Neutrophil (primary cell): ENCODE results near the gene TMC3.
A peak's percentile ranks its signal among the peaks of the same experiment; 100 is the strongest.

Experiments used
- H3K27ac ChIP-seq: fragments of 200-600 bp; sonication (generic); 2 replicates; pipeline ENCODE4 v1.5.1; 2016; ENCODE audit warnings: mild to moderate bottlenecking, moderate library complexity
- H3K27me3 ChIP-seq: fragments of 200-600 bp; sonication (generic); 2 replicates; pipeline ENCODE4 v1.6.0; 2016; ENCODE audit warnings: mild to moderate bottlenecking
- H3K36me3 ChIP-seq: fragments of 200-600 bp; sonication (generic); 2 replicates; pipeline ENCODE4 v1.5.1; 2017
- H3K4me1 ChIP-seq, 2 experiments: fragments of 200-600 bp in 1 of 2; sonication (generic) in 1 of 2; 1 replicate in 1 of 2; 2 replicates in 1 of 2; pipeline versions ENCODE4 v1.5.1 to v1.6.1; 2013 to 2016; ENCODE audit warnings: low read depth in 1 of 2, low read length in 1 of 2, mild to moderate bottlenecking in 1 of 2, moderate library complexity in 1 of 2; ENCODE audit not compliant: control insufficient read depth in 1 of 2, insufficient read depth in 1 of 2
- H3K4me3 ChIP-seq, 2 experiments: fragments of 200-600 bp in 1 of 2; sonication (generic) in 1 of 2; 1 replicate in 1 of 2; 2 replicates in 1 of 2; pipeline ENCODE4 v1.5.1; 2013 to 2016; ENCODE audit warnings: low read depth in 1 of 2, low read length in 1 of 2, mild to moderate bottlenecking in 1 of 2, moderate library complexity in 1 of 2
- H3K9me3 ChIP-seq: fragments of 200-600 bp; sonication (generic); 2 replicates; pipeline ENCODE4 v1.5.1; 2016
- TF ChIP-seq, protein P1 (sequence below): fragments of 200-600 bp; sonication (generic); IDR thresholded peaks from 2 replicates; pipeline ENCODE4 v1.5.1; 2016; ENCODE audit warnings: antibody characterized with exemption

Gene TMC3

DNA sequence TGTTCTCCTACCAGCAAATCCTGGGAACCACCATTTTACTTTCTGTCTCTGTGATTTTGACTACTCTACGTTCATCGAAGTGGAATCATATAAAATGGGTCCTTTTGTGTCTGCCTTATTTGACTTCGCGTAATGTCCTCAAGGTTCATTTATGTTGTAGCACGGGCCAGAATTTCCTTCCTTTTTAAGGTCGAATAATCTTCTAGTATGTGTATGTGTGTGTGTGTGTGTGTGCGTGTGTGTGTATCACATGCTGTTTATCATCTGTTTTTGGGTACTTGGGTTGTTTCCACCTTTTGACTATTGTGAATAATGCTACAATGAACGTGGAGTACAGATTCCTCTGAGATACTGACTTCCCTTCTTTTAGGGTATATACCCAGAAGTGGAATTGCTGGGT lies 85.4 kb downstream of the TMC3 start:
- no peak overlapping the region for H3K27ac ChIP-seq
- no peak overlapping the region for H3K4me3 ChIP-seq
- no peaks in the 10 kb centered on the region for H3K36me3 ChIP-seq
- TF ChIP-seq, protein P1, sequence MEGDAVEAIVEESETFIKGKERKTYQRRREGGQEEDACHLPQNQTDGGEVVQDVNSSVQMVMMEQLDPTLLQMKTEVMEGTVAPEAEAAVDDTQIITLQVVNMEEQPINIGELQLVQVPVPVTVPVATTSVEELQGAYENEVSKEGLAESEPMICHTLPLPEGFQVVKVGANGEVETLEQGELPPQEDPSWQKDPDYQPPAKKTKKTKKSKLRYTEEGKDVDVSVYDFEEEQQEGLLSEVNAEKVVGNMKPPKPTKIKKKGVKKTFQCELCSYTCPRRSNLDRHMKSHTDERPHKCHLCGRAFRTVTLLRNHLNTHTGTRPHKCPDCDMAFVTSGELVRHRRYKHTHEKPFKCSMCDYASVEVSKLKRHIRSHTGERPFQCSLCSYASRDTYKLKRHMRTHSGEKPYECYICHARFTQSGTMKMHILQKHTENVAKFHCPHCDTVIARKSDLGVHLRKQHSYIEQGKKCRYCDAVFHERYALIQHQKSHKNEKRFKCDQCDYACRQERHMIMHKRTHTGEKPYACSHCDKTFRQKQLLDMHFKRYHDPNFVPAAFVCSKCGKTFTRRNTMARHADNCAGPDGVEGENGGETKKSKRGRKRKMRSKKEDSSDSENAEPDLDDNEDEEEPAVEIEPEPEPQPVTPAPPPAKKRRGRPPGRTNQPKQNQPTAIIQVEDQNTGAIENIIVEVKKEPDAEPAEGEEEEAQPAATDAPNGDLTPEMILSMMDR, result no peak
- H3K27me3 ChIP-seq, result no peaks in the 10 kb centered on the region
- H3K4me1 ChIP-seq, result peaks cover 59 to 70% of the 10 kb centered on the region in 2 experiments
- no peaks in the 10 kb centered on the region for H3K9me3 ChIP-seq

DNA sequence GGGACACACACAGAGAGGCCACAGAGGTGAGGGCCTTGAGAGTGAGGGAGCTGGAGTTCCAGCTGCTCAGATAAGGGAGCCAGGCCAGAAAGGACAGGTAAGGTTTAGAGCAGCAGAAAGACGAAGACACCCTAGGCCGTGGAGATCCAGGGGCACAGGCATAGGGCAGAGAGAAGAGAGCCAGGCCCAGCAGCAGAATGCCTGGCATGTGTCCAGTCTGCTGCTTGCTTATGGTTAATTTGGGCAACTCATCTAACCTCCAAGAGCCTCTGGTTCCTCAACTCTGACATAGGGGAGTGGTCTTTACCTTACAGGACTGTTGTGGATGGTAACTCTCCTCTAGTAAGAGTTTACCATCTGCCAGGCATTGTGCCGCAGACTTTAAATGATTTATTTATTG lies 86.0 kb downstream of the TMC3 start:
- Histone ChIP-seq H3K27ac (no peak overlapping the region), H3K4me1 (peaks cover 53 to 64% of the 10 kb centered on the region in 2 experiments), H3K27me3 (no peaks in the 10 kb centered on the region), H3K4me3 (no peak overlapping the region), H3K36me3 (no peaks in the 10 kb centered on the region), H3K9me3 (no peaks in the 10 kb centered on the region)
- TF ChIP-seq, protein P1, result no peak

DNA sequence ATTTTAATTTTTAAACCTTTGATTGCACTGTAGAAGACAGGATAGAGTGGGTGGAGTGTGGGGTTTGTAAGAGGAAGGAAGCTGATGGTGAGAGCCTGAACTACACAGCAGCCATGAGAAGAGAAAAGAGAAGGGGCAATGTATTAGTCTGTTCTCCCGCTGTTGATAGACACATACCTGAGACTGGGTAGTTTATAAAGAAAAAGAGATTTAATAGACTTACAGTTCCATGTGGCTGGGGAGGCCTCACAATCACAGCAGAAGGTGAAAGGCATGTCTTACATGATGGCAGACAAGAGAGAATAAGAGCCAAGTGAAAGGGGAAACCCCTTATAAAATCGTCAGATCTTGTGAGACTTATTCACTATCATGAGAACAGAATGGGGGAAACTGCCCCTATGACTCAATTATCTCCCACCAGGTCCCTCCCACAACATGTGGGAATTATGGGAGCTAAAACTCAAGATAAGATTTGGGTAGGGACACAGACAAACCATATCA lies 87.3 kb downstream of the TMC3 start:
- Histone ChIP-seq H3K4me1 (peaks cover 39 to 50% of the 10 kb centered on the region in 2 experiments), H3K27ac (peak overlapping the region; percentile 72)
- TF ChIP-seq, protein P1, result no peak

DNA sequence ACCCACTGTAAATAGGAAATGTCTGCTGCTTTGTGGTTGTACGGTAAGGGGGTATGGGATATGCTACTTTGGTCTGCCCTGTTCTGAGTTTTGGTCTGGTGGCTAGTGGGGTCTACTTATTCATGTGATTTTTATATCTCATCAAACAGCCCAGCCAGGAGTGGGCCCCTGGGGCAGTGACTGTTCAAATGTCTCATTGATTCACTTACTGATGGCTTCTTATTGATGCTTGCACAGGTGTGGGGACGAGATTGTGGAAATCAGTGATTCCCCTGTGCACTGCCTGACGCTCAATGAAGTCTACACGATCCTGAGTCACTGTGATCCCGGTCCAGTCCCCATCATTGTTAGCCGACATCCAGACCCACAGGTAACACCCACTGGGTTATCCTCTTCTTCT lies 88.6 kb downstream of the TMC3 start:
- H3K9me3 ChIP-seq, result no peaks in the 10 kb centered on the region
- H3K4me1 ChIP-seq, result peaks cover 34 to 47% of the 10 kb centered on the region in 2 experiments
- H3K27me3 ChIP-seq, result no peaks in the 10 kb centered on the region
- H3K36me3 ChIP-seq, result no peaks in the 10 kb centered on the region
- TF ChIP-seq, protein P1, result no peak
- H3K4me3 ChIP-seq, result no peak overlapping the region
- H3K27ac ChIP-seq, result peak overlapping the region; percentile 72

More for the DNA sequence above, 87.3 kb downstream of the TMC3 start:
- no peaks in the 10 kb centered on the region for H3K36me3 ChIP-seq
- no peak overlapping the region for H3K4me3 ChIP-seq
- no peaks in the 10 kb centered on the region for H3K27me3 ChIP-seq
- H3K9me3 ChIP-seq, result no peaks in the 10 kb centered on the region

DNA sequence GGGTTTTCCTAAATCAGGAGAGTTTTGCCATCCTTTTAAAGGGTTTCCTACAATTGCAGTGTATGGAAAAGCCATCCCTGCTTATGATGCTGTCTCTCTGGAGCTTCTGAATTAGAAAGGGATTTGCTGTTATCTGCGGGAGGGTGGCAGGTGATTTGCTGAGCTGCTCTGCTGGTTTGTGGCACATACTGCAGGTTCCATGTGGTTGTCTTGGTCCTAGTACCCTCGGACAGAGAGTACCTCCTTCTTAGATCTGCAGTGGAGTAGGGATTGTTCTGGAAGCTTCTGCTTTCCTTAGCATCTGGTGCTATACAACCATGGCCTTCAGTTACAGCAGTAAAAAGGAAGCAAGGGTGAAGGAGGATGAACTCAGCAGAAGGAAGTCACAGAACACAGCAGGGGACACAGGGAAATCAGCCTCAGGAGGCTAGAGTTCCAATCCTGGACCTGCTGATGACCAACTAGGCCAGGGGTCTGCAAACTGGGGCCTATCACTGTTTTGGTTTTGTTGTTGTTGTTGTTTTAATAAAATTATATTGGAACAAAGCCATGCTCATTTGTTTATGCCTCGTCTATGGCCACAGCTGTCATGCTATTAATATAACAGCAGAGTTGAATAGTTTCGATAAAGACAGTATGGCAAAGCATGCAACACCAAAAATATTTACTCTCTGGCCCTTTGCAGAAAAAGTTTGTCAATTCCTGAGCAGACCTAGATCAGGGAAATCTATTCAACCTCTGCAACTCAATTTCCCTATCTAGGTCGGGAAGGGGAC lies 89.6 kb downstream of the TMC3 start:
- Histone ChIP-seq H3K36me3 (no peaks in the 10 kb centered on the region), H3K27ac (peak overlapping the region; percentile 72), H3K4me1 (peaks cover 34 to 47% of the 10 kb centered on the region in 2 experiments), H3K4me3 (no peak overlapping the region), H3K27me3 (no peaks in the 10 kb centered on the region), H3K9me3 (no peaks in the 10 kb centered on the region)
- TF ChIP-seq, protein P1, result no peak
